Measurements from ENCODE around the gene TSPYL1. TPM values are rescaled to one million over a fixed set of nuclear protein-coding genes. Genes with fewer than 3 reads are reported as not detected.

The TSPYL1 gene
- total RNA-seq, 2 donors from 2014 or later: 73.4 to 80.6 TPM

- no peak overlapping the region for H3K9ac ChIP-seq (ENCODE audit: extremely low read depth, low read length, poor library complexity, severe bottlenecking)
- no peak overlapping the region for H3K4me3 ChIP-seq (ENCODE audit: low read length)
- no peak for DNase-seq
- no peak overlapping the region for H3K27ac Mint-ChIP-seq
- H3K4me1 Mint-ChIP-seq: no peaks in the 10 kb centered on the region
- H3K9me3 ChIP-seq (ENCODE audit: control insufficient read depth, low read length): no peaks in the 10 kb centered on the region
- H3K27me3 Mint-ChIP-seq (ENCODE audit: insufficient read depth): no peaks in the 10 kb centered on the region
- no peak for TF ChIP-seq CTCF (conservative IDR thresholded peaks at IDR 0.05)
- no peak overlapping the region for H3K4me3 Mint-ChIP-seq
- H3K4me1 ChIP-seq (ENCODE audit: control insufficient read depth, insufficient read depth, low read length): no peaks in the 10 kb centered on the region
- no peaks in the 10 kb centered on the region for H3K36me3 Mint-ChIP-seq (ENCODE audit: low read depth)
- no peaks in the 10 kb centered on the region for H3K27me3 ChIP-seq (ENCODE audit: control insufficient read depth, insufficient read depth, low read length, poor library complexity, severe bottlenecking)
- no peak overlapping the region for H3K27ac ChIP-seq (ENCODE audit: low read depth, low read length)
- peaks cover 5% of the 10 kb centered on the region for H3K9me3 Mint-ChIP-seq
- no peaks in the 10 kb centered on the region for H3K36me3 ChIP-seq (ENCODE audit: control insufficient read depth, insufficient read depth, low read length)
- 100% methylated on average over 1 of the region's 1 CpG; no CpG with 5 or more reads in 1 of the 2 experiments for WGBS, 2 experiments (ENCODE audit: insufficient coverage in 1 of 2, insufficient read length in 1 of 2)
Measured at GRCh38 chr6:116263353-116263752, 16.4 kb downstream of the TSPYL1 start.

GRCh38 chr6:116258520-116258919 is 21.2 kb downstream of the TSPYL1 start:
- no peak overlapping the region for H3K9ac ChIP-seq (ENCODE audit: extremely low read depth, low read length, poor library complexity, severe bottlenecking)
- TF ChIP-seq CTCF (conservative IDR thresholded peaks at IDR 0.05): no peak
- no peaks in the 10 kb centered on the region for H3K27me3 ChIP-seq (ENCODE audit: control insufficient read depth, insufficient read depth, low read length, poor library complexity, severe bottlenecking)
- DNase-seq: no peak
- no peak overlapping the region for H3K4me3 ChIP-seq (ENCODE audit: low read length)
- no peaks in the 10 kb centered on the region for H3K4me1 Mint-ChIP-seq
- H3K36me3 ChIP-seq (ENCODE audit: control insufficient read depth, insufficient read depth, low read length): no peaks in the 10 kb centered on the region
- H3K4me3 Mint-ChIP-seq: no peak overlapping the region
- H3K9me3 Mint-ChIP-seq: peaks cover 2% of the 10 kb centered on the region
- no peak overlapping the region for H3K27ac Mint-ChIP-seq
- no peaks in the 10 kb centered on the region for H3K36me3 Mint-ChIP-seq (ENCODE audit: low read depth)
- no peaks in the 10 kb centered on the region for H3K27me3 Mint-ChIP-seq (ENCODE audit: insufficient read depth)
- no peak overlapping the region for H3K27ac ChIP-seq (ENCODE audit: low read depth, low read length)
- WGBS, 2 experiments (ENCODE audit: insufficient coverage in 1 of 2, insufficient read length in 1 of 2): 93 to 96% methylated on average over 18 of the region's 18 CpGs
- H3K4me1 ChIP-seq (ENCODE audit: control insufficient read depth, insufficient read depth, low read length): peaks cover 5% of the 10 kb centered on the region
- no peaks in the 10 kb centered on the region for H3K9me3 ChIP-seq (ENCODE audit: control insufficient read depth, low read length)

- Histone ChIP-seq H3K27me3 (ENCODE audit: control insufficient read depth, insufficient read depth, low read length, poor library complexity, severe bottlenecking) (no peaks in the 10 kb centered on the region), H3K9me3 (ENCODE audit: control insufficient read depth, low read length) (no peaks in the 10 kb centered on the region), H3K4me3 (ENCODE audit: low read length) (no peak overlapping the region), H3K27ac (ENCODE audit: low read depth, low read length) (no peak overlapping the region), H3K36me3 (ENCODE audit: control insufficient read depth, insufficient read depth, low read length) (peaks cover 5% of the 10 kb centered on the region), H3K9ac (ENCODE audit: extremely low read depth, low read length, poor library complexity, severe bottlenecking) (no peak overlapping the region), H3K4me1 (ENCODE audit: control insufficient read depth, insufficient read depth, low read length) (peaks cover 12% of the 10 kb centered on the region)
- H3K4me3 Mint-ChIP-seq: no peak overlapping the region
- TF ChIP-seq CTCF (conservative IDR thresholded peaks at IDR 0.05): no peak
- 100% methylated on average over 1 of the region's 1 CpG; no CpG with 5 or more reads in 1 of the 2 experiments for WGBS, 2 experiments (ENCODE audit: insufficient coverage in 1 of 2, insufficient read length in 1 of 2)
- no peak overlapping the region for H3K27ac Mint-ChIP-seq
- H3K27me3 Mint-ChIP-seq (ENCODE audit: insufficient read depth): no peaks in the 10 kb centered on the region
- no peak for DNase-seq
- H3K36me3 Mint-ChIP-seq (ENCODE audit: low read depth): no peaks in the 10 kb centered on the region
- peaks cover 8% of the 10 kb centered on the region for H3K4me1 Mint-ChIP-seq
- H3K9me3 Mint-ChIP-seq: no peaks in the 10 kb centered on the region
Measured at GRCh38 chr6:116256694-116257093, 23.0 kb downstream of the TSPYL1 start.

All from endodermal cell (in vitro differentiated cells).